ENCODE measurements around the gene LHX4.

The LHX4 gene

DNA sequence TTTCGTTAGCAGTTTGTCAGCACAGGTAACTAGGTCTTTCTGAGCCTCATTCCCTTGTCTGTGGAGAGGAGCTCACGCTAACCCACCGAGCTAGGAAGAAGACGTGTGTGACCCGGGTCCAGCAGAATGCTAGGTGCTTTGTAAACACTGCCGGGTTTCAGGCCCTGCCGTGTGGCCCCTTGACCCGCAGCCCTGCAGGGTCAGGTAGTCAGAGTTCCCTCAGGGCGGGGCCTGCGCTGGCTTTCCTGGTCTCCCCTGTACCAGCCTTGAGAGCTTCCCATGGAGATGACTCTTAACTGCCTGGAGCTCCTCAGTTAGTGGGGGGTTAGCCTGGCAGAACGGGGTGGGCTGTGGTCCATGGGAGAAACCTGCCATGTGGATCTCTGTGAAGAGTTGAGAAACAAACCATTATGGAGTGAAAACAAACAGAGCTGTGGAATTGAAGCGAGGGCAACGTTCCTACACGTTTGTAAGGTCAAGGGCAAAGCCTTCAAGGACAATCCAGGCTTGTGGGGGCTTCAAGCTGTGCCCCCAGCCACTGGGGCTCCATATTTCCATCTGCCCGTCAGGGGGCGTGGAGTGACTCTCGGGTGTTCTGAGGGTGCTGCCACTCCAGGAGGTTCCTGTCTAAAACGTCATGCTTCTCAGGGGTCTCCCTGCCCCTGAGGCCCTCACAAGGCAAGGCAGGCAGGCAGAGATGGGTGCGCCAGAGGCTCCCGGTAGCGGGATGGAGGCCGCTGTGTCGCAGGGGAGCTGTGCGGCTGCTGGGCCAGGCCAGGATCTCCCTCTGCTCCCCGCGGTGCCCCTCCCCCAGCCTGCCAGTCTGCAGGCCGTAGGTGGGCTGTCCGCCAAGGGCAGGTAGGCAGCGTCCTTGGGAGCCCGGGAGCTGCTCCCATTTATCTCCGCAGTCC, 23.8 kb downstream of the LHX4 start:
- no peak overlapping the region for H3K27ac ChIP-seq
- DNase-seq (ENCODE audit: low read depth, low spot score) = no peak
- no peak overlapping the region for H3K4me3 ChIP-seq
- TF ChIP-seq FOXP2 (optimal IDR thresholded peaks at IDR 0.05; ENCODE audit: control extremely low read depth, extremely low read length, insufficient read depth) = no peak
- TF ChIP-seq POLR2AphosphoS5 (IDR thresholded peaks at IDR 0.05; ENCODE audit: borderline replicate concordance, low read depth, low read length) = no peak
- TF ChIP-seq EZH2 (IDR thresholded peaks at IDR 0.05) = no peak
- H3K9me3 ChIP-seq (ENCODE audit: low read depth, low read length) = no peaks in the 10 kb centered on the region
- H3K9ac ChIP-seq (ENCODE audit: insufficient read length) = no peak overlapping the region
- no peaks in the 10 kb centered on the region for H3K36me3 ChIP-seq (ENCODE audit: insufficient read depth, low read length)

DNA sequence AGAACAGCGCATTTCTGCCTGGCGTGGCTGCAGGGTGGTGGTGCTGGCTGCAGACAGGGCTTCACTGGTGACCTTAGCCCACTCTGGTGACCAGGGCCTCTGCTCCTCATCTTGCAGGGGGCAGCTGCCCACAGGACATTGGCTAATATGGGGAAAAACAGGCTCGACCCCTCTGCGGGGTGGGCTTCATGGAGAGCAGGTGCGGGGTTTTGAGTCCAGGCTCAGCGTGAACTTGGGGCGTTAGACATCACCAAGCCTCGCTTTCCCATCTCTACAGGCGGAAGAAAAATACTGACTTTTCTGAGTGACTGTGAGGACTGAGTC, 24.4 kb downstream of the LHX4 start:
- no peak overlapping the region for H3K4me3 ChIP-seq
- no peaks in the 10 kb centered on the region for H3K9me3 ChIP-seq (ENCODE audit: low read depth, low read length)
- no peak for DNase-seq (ENCODE audit: low read depth, low spot score)
- H3K36me3 ChIP-seq (ENCODE audit: insufficient read depth, low read length) = no peaks in the 10 kb centered on the region
- no peak for TF ChIP-seq EZH2 (IDR thresholded peaks at IDR 0.05)
- no peak for TF ChIP-seq POLR2AphosphoS5 (IDR thresholded peaks at IDR 0.05; ENCODE audit: borderline replicate concordance, low read depth, low read length)
- no peak for TF ChIP-seq FOXP2 (optimal IDR thresholded peaks at IDR 0.05; ENCODE audit: control extremely low read depth, extremely low read length, insufficient read depth)
- H3K9ac ChIP-seq (ENCODE audit: insufficient read length) = no peak overlapping the region
- H3K27ac ChIP-seq = no peak overlapping the region

DNA sequence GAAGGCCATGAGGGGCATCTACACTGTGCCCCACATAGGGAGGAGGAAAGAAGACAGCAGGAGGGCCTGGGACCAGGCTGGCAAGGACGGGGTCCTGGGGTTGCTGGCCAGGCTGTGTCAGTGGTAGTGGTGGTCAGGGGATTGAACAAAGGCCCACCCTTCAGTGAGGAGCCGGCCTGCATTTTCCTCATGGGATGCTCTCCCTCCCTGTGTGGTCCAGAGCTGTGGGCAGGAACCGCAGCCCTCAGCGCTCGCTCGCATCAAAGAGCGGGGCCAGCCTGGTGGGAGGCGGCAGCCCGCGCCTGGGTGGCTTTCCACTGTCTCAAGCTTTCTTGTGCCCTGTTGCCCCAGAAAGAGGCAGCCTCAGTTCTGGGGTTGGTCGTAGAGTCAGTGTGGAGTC, 24.8 kb downstream of the LHX4 start:
- Histone ChIP-seq H3K4me3 (no peak overlapping the region), H3K9ac (ENCODE audit: insufficient read length) (no peak overlapping the region), H3K36me3 (ENCODE audit: insufficient read depth, low read length) (no peaks in the 10 kb centered on the region), H3K27ac (no peak overlapping the region), H3K9me3 (ENCODE audit: low read depth, low read length) (no peaks in the 10 kb centered on the region)
- no peak for DNase-seq (ENCODE audit: low read depth, low spot score)
- TF ChIP-seq POLR2AphosphoS5 (IDR thresholded peaks at IDR 0.05; ENCODE audit: borderline replicate concordance, low read depth, low read length) (no peak), EZH2 (IDR thresholded peaks at IDR 0.05) (no peak), FOXP2 (optimal IDR thresholded peaks at IDR 0.05; ENCODE audit: control extremely low read depth, extremely low read length, insufficient read depth) (no peak)

- TF ChIP-seq EZH2 (IDR thresholded peaks at IDR 0.05) = no peak
- TF ChIP-seq FOXP2 (optimal IDR thresholded peaks at IDR 0.05; ENCODE audit: control extremely low read depth, extremely low read length, insufficient read depth) = no peak
- TF ChIP-seq POLR2AphosphoS5 (IDR thresholded peaks at IDR 0.05; ENCODE audit: borderline replicate concordance, low read depth, low read length) = no peak
- no peak overlapping the region for H3K27ac ChIP-seq
- no peak for DNase-seq (ENCODE audit: low read depth, low spot score)
- H3K36me3 ChIP-seq (ENCODE audit: insufficient read depth, low read length) = no peaks in the 10 kb centered on the region
- H3K9me3 ChIP-seq (ENCODE audit: low read depth, low read length) = no peaks in the 10 kb centered on the region
- no peak overlapping the region for H3K9ac ChIP-seq (ENCODE audit: insufficient read length)
- H3K4me3 ChIP-seq = no peak overlapping the region
Measured at GRCh38 chr1:180255536-180256340, 25.7 kb downstream of the LHX4 start.

DNA sequence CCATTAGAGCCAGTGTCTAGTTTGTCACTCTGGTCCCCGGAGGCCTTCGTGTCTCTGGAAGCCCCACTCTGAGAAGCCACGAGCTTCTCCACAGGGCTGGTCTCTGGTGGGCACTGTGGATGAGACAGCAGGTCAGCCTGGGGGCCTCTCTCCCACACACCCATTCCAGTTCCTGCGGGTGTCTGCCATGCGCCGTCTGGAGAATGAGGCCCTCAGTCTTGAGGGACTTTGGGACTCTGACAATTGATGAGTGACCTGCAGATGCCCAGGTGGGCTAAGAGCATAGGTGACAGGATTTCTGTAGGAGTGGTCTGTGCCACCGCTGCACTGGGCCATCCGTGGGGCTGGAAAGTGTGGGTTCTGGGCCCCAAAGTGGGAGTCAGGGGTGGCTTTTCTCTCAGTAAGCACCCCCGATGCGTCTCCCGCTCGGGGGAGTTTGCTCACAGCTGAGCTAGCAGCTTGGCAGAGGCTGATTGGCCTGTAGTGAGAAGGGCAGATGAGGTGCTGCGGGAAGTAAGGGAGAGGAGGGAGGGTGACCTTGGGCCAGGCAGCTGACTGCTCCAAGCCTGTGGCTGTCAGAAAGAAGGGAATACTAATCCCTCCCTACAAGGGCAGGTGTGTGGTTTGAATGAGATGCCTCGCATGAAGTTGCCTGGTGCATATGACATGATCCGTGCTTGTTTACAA, 26.4 kb downstream of the LHX4 start:
- H3K27ac ChIP-seq = no peak overlapping the region
- no peak overlapping the region for H3K9ac ChIP-seq (ENCODE audit: insufficient read length)
- H3K9me3 ChIP-seq (ENCODE audit: low read depth, low read length) = no peaks in the 10 kb centered on the region
- no peaks in the 10 kb centered on the region for H3K36me3 ChIP-seq (ENCODE audit: insufficient read depth, low read length)
- TF ChIP-seq POLR2AphosphoS5 (IDR thresholded peaks at IDR 0.05; ENCODE audit: borderline replicate concordance, low read depth, low read length) (no peak), FOXP2 (optimal IDR thresholded peaks at IDR 0.05; ENCODE audit: control extremely low read depth, extremely low read length, insufficient read depth) (no peak), EZH2 (IDR thresholded peaks at IDR 0.05) (no peak)
- no peak overlapping the region for H3K4me3 ChIP-seq
- no peak for DNase-seq (ENCODE audit: low read depth, low spot score)

GRCh38 chr1:180257028-180257386, 26.9 kb downstream of the LHX4 start:
- Histone ChIP-seq H3K27ac (no peak overlapping the region), H3K9me3 (ENCODE audit: low read depth, low read length) (no peaks in the 10 kb centered on the region), H3K9ac (ENCODE audit: insufficient read length) (no peak overlapping the region), H3K36me3 (ENCODE audit: insufficient read depth, low read length) (no peaks in the 10 kb centered on the region), H3K4me3 (no peak overlapping the region)
- TF ChIP-seq FOXP2 (optimal IDR thresholded peaks at IDR 0.05; ENCODE audit: control extremely low read depth, extremely low read length, insufficient read depth) (no peak), POLR2AphosphoS5 (IDR thresholded peaks at IDR 0.05; ENCODE audit: borderline replicate concordance, low read depth, low read length) (no peak), EZH2 (IDR thresholded peaks at IDR 0.05) (no peak)
- DNase-seq (ENCODE audit: low read depth, low spot score) = no peak

GRCh38 chr1:180257486-180257885, 27.4 kb downstream of the LHX4 start:
- no peaks in the 10 kb centered on the region for H3K9me3 ChIP-seq (ENCODE audit: low read depth, low read length)
- TF ChIP-seq POLR2AphosphoS5 (IDR thresholded peaks at IDR 0.05; ENCODE audit: borderline replicate concordance, low read depth, low read length) (no peak), EZH2 (IDR thresholded peaks at IDR 0.05) (no peak), FOXP2 (optimal IDR thresholded peaks at IDR 0.05; ENCODE audit: control extremely low read depth, extremely low read length, insufficient read depth) (no peak)
- no peak overlapping the region for H3K4me3 ChIP-seq
- no peak overlapping the region for H3K27ac ChIP-seq
- H3K9ac ChIP-seq (ENCODE audit: insufficient read length) = no peak overlapping the region
- DNase-seq (ENCODE audit: low read depth, low spot score) = no peak
- no peaks in the 10 kb centered on the region for H3K36me3 ChIP-seq (ENCODE audit: insufficient read depth, low read length)

GRCh38 chr1:180258290-180258689, 28.2 kb downstream of the LHX4 start:
- H3K9me3 ChIP-seq (ENCODE audit: low read depth, low read length) = no peaks in the 10 kb centered on the region
- H3K27ac ChIP-seq = no peak overlapping the region
- no peak overlapping the region for H3K4me3 ChIP-seq

More at GRCh38 chr1:180258290-180258689, 28.2 kb downstream of the LHX4 start:
- Histone ChIP-seq H3K9ac (ENCODE audit: insufficient read length) (no peak overlapping the region), H3K36me3 (ENCODE audit: insufficient read depth, low read length) (no peaks in the 10 kb centered on the region)
- no peak for DNase-seq (ENCODE audit: low read depth, low spot score)
- TF ChIP-seq EZH2 (IDR thresholded peaks at IDR 0.05) = no peak
- TF ChIP-seq FOXP2 (optimal IDR thresholded peaks at IDR 0.05; ENCODE audit: control extremely low read depth, extremely low read length, insufficient read depth) = no peak
- no peak for TF ChIP-seq POLR2AphosphoS5 (IDR thresholded peaks at IDR 0.05; ENCODE audit: borderline replicate concordance, low read depth, low read length)

All from SK-N-MC (cell line).